ENCODE results near the gene RPS8. TPM values are rescaled to one million over a fixed set of nuclear protein-coding genes. Genes with fewer than 3 reads are reported as not detected.
"Not testable (repeated sequence)": the region's sequence is repeated elsewhere in the genome, so short reads cannot be mapped to it uniquely, and the experiment has no call there.

The RPS8 gene
- total RNA-seq, 1 experiment from 2014 or later: 1,087 TPM

DNA sequence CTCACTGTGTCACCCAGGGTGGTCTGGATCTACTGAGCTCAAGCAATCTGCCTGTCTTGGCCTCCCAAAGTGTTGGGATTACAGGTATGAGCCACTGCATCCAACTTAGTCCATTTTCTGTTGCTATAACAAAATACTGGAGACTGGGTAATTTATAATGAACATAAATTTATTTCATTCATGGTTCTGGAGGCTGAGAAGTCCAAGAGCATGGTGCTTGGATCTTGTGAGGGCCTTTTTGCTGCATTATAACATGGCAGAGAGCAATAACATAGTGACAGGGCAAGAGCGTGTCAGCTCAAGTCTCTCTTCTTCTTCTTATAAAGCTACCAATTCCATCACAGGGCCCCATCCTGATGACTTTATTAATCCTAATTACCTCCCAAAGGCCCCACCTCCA, 39.3 kb upstream of the RPS8 start:
- POLR2A ChIA-PET: interaction anchor here (0.6 kb wide), 1 partner anchor 14 kb away, joined by 9 read pairs; no protein-coding TSS in a partner anchor
- H3K4me1 ChIP-seq (ENCODE audit: control insufficient read depth, insufficient read depth, low read length): peaks cover 12% of the 10 kb centered on the region; the same call in 1 of the 2 replicates
- no peaks in the 10 kb centered on the region for H3K9me3 ChIP-seq (ENCODE audit: control insufficient read depth, insufficient read depth, low read depth, low read length)
- H3K27ac ChIP-seq (ENCODE audit: low read length): no peak overlapping the region
- ATAC-seq (no peak), DNase-seq (ENCODE audit: low read depth, low spot score) (no peak)
- CTCF ChIA-PET: no interaction called here
- H3K4me3 ChIP-seq (ENCODE audit: low read depth in 2 of 2, low read length in 2 of 2): no peak overlapping the region
- intact Hi-C loops (cut with micrococcal nuclease; ENCODE audit: unreplicated experiment) (loop anchor here (10.0 kb wide), 1 partner anchor 79 kb away; no protein-coding TSS in a partner anchor), in situ Hi-C loops (cut with HindIII; ENCODE audit: low pct_unique_long_range_greater_than_20kb, low sequenced_read_pairs) (no loop called here)
- TF ChIP-seq, protein P1, sequence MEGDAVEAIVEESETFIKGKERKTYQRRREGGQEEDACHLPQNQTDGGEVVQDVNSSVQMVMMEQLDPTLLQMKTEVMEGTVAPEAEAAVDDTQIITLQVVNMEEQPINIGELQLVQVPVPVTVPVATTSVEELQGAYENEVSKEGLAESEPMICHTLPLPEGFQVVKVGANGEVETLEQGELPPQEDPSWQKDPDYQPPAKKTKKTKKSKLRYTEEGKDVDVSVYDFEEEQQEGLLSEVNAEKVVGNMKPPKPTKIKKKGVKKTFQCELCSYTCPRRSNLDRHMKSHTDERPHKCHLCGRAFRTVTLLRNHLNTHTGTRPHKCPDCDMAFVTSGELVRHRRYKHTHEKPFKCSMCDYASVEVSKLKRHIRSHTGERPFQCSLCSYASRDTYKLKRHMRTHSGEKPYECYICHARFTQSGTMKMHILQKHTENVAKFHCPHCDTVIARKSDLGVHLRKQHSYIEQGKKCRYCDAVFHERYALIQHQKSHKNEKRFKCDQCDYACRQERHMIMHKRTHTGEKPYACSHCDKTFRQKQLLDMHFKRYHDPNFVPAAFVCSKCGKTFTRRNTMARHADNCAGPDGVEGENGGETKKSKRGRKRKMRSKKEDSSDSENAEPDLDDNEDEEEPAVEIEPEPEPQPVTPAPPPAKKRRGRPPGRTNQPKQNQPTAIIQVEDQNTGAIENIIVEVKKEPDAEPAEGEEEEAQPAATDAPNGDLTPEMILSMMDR (IDR thresholded peaks at IDR 0.05): no peak
- no peak for TF ChIP-seq POLR2AphosphoS5 (IDR thresholded peaks at IDR 0.05; ENCODE audit: low read depth, low read length)
- TF ChIP-seq, protein P2, sequence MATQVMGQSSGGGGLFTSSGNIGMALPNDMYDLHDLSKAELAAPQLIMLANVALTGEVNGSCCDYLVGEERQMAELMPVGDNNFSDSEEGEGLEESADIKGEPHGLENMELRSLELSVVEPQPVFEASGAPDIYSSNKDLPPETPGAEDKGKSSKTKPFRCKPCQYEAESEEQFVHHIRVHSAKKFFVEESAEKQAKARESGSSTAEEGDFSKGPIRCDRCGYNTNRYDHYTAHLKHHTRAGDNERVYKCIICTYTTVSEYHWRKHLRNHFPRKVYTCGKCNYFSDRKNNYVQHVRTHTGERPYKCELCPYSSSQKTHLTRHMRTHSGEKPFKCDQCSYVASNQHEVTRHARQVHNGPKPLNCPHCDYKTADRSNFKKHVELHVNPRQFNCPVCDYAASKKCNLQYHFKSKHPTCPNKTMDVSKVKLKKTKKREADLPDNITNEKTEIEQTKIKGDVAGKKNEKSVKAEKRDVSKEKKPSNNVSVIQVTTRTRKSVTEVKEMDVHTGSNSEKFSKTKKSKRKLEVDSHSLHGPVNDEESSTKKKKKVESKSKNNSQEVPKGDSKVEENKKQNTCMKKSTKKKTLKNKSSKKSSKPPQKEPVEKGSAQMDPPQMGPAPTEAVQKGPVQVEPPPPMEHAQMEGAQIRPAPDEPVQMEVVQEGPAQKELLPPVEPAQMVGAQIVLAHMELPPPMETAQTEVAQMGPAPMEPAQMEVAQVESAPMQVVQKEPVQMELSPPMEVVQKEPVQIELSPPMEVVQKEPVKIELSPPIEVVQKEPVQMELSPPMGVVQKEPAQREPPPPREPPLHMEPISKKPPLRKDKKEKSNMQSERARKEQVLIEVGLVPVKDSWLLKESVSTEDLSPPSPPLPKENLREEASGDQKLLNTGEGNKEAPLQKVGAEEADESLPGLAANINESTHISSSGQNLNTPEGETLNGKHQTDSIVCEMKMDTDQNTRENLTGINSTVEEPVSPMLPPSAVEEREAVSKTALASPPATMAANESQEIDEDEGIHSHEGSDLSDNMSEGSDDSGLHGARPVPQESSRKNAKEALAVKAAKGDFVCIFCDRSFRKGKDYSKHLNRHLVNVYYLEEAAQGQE (IDR thresholded peaks at IDR 0.05; ENCODE audit: insufficient read depth in 1 of 2, low read depth in 2 of 2, low read length in 1 of 2): no peak
- no peak for TF ChIP-seq TCF7L2 (IDR thresholded peaks at IDR 0.05; ENCODE audit: low read depth, low read length)
- no peaks in the 10 kb centered on the region for H3K36me3 ChIP-seq (ENCODE audit: control insufficient read depth, insufficient read depth, low read length)
- BruUV-seq (replicated peaks): no TSS peak
- no peaks in the 10 kb centered on the region for H3K27me3 ChIP-seq (ENCODE audit: control insufficient read depth, insufficient read depth, low read length)

DNA sequence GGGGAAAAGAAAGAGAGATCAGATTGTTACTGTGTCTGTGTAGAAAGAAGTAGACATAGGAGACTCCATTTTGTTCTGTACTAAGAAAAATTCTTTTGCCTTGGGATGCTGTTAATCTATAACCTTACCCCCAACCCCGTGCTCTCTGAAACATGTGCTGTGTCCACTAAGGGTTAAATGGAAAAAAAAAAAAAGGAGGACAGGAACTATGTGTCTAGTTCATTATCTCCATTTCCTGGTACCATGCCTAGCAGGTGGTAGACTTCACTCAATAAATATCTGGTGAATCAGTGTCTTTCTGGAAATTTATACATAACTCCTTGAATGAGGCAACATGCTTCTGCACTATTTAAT, 36.4 kb upstream of the RPS8 start:
- Histone ChIP-seq H3K27ac (ENCODE audit: low read length) (peak overlapping the region; percentile 95), H3K4me3 (ENCODE audit: low read depth in 2 of 2, low read length in 2 of 2) (peak overlapping the region; percentile 80 to 93)
- H3K27me3 ChIP-seq (ENCODE audit: control insufficient read depth, insufficient read depth, low read length); DNase-seq (ENCODE audit: low read depth, low spot score); H3K9me3 ChIP-seq (ENCODE audit: control insufficient read depth, insufficient read depth, low read depth, low read length); CTCF ChIA-PET; in situ Hi-C loops (cut with HindIII; ENCODE audit: low pct_unique_long_range_greater_than_20kb, low sequenced_read_pairs); BruUV-seq (replicated peaks); POLR2A ChIA-PET; H3K36me3 ChIP-seq (ENCODE audit: control insufficient read depth, insufficient read depth, low read length); H3K4me1 ChIP-seq (ENCODE audit: control insufficient read depth, insufficient read depth, low read length); ATAC-seq: not testable (repeated sequence)
- intact Hi-C loops (cut with micrococcal nuclease; ENCODE audit: unreplicated experiment): loop anchor here (10.0 kb wide), 1 partner anchor 76 kb away; no protein-coding TSS in a partner anchor

DNA sequence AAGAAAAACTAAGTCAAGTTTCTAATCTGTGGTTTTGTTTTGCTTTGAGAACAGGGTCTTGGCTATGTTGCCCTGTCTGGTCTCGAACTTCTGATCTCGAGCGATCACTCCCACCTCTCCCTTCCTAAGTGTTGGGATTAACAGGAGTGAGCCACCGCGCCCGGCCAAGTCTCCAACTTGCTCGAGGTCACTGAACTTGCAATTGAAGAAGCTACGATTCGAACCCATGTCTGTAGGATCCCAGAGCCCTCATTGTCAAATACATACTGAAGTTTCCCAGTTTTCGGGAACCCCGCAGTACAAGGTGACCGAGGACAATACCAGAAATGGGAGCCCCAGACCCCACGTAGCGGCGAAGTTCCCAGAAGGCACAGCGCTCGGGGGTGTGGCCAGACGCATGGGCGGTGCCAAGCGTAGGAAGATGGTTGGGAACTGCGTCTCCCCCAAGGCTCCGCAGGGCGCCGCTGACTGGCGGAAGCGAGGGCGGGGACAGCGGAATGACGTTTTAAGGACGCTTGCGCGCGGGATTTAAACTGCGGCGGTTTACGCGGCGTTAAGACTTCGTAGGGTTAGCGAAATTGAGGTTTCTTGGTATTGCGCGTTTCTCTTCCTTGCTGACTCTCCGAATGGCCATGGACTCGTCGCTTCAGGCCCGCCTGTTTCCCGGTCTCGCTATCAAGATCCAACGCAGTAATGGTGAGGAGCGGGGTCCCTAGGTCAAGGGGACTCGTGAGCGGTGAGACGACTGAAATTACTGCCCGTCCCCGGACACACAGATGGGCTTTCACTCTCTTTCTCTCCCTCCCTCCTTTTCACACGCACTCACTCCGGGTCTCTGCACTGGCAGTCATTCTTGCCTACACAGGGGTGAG, 35.8 kb upstream of the RPS8 start, which contains the start of gene KIF2C:
TSS of gene KIF2C (plus strand) at position 531 of the 872 bp plus-strand sequence. CDS start at position 627, 96 bp downstream.
- TF ChIP-seq POLR2AphosphoS5 (IDR thresholded peaks at IDR 0.05; ENCODE audit: low read depth, low read length): peak; percentile 93
- TF ChIP-seq, protein P2 (IDR thresholded peaks at IDR 0.05; ENCODE audit: insufficient read depth in 1 of 2, low read depth in 2 of 2, low read length in 1 of 2): no peak
- peak; percentile 97 for TF ChIP-seq SIN3A (IDR thresholded peaks at IDR 0.05; ENCODE audit: borderline replicate concordance, insufficient read depth, low read depth, low read length)
- TF ChIP-seq, protein P1 (IDR thresholded peaks at IDR 0.05): no peak
- TF ChIP-seq TCF7L2 (IDR thresholded peaks at IDR 0.05; ENCODE audit: low read depth, low read length): peak; percentile 36; the same call in 1 of the 2 replicates
- BruUV-seq (replicated peaks): no TSS peak
- Histone ChIP-seq H3K36me3 (ENCODE audit: control insufficient read depth, insufficient read depth, low read length) (no peaks in the 10 kb centered on the region), H3K27me3 (ENCODE audit: control insufficient read depth, insufficient read depth, low read length) (no peaks in the 10 kb centered on the region), H3K27ac (ENCODE audit: low read length) (peak within 1 kb of the TSS; percentile 95), H3K9me3 (ENCODE audit: control insufficient read depth, insufficient read depth, low read depth, low read length) (no peaks in the 10 kb centered on the region), H3K4me1 (ENCODE audit: control insufficient read depth, insufficient read depth, low read length) (peaks cover 7% of the 10 kb centered on the region; the same call in 1 of the 2 replicates), H3K4me3 (ENCODE audit: low read depth in 2 of 2, low read length in 2 of 2) (peak within 1 kb of the TSS; percentile 80 to 93)
- in situ Hi-C loops (cut with HindIII; ENCODE audit: low pct_unique_long_range_greater_than_20kb, low sequenced_read_pairs): no loop called here
- CTCF ChIA-PET: no interaction called here
- intact Hi-C loops (cut with micrococcal nuclease; ENCODE audit: unreplicated experiment): loop anchor here (10.0 kb wide), 1 partner anchor 75 kb away; no protein-coding TSS in a partner anchor
- ATAC-seq (peak; percentile 99), DNase-seq (ENCODE audit: low read depth, low spot score) (peak; percentile 94)
- POLR2A ChIA-PET: no interaction called here

Measured in Panc1 (cell line).